Stimulated activated CD4-positive, alpha-beta T cell treated with anti-CD3 and anti-CD28 coated beads, Interleukin-15, amount 100 ng/mL, for 48 hours (primary cell): ENCODE measurements around the gene INMT.
A peak's percentile ranks its signal among the peaks of the same experiment; 100 is the strongest.

Experiments
- DNase-seq, 2 donors: peaks; one replicate each; pipeline ENCODE4 v3.0.0-alpha.2; 2020; ENCODE audit warnings: low read depth in 2 of 2

INMT gene

DNA sequence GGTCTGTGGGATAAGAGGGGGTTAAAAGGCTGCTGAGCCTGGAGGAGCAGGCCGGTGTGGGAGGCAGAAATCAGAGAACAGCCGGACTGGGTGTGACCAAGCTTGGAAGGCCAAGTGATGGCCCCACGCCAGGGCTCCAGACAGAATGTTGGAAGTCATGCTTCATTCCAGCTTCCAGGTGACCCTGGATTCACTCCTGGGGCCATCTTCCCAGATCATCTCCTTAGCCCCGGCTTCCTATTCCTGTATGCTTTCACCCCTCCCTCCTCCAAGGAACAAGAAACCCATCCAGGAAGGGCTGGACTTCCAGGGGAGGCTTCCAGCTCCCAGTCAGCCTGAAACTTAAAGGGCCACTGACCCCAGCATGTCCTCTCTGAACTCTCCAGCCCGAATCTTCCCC is 1.0 kb downstream of the INMT start:
- no peak for DNase-seq

DNA sequence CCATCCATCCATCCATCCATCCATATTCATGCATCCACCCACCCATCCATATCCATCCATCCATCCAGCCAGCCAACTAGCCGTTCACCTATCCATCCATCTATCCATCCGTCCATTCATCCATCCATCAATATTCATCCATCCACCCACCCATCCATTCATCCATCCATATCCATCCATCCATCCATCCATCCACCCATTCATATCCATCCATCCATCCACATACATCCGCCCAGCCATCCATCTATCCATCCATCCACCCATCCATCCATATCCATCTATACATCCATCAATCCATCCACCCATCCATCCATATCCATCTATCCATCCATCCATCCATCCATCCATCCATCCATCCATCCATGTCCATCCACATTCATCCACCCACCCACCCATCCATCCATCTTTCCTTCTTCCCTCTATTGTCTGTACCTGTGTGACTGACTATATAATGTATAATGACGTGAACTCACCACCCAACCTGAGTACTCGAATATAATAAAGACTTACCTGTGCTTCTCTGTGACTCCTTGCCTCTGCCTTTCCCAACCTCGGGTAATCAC is 2.5 kb downstream of the INMT start:
- DNase-seq = no peak

DNA sequence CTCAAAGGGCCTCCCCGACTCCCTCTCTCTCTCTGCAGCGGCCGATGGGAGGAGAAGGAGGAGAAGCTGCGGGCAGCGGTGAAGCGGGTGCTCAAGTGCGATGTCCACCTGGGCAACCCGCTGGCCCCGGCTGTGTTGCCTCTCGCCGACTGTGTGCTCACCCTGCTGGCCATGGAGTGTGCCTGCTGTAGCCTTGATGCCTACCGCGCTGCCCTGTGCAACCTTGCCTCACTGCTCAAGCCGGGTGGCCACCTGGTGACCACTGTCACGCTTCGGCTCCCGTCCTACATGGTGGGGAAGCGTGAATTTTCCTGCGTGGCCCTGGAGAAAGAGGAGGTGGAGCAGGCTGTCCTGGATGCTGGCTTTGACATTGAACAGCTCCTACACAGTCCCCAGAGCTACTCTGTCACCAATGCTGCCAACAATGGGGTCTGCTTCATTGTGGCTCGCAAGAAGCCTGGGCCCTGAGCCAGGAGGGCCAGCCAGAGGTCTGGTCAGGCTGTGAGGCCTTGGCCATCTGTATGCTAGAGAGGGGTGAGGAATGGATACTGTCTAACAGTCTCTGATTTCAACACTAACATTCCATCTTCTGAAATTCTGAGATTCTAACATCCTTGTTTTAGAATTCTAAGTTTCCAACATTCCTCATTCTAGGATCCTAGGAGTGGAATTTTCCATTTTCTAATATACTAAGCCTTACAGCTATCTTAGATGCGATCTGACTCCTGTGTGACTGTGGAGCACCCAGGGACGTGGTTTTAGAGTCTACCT is 3.6 kb downstream of the INMT start:
- DNase-seq = no peak

GRCh38 chr7:30757342-30757692 is 5.4 kb downstream of the INMT start:
- DNase-seq = no peak

GRCh38 chr7:30760514-30761213 is 8.7 kb downstream of the INMT start:
- DNase-seq = no peak

DNA sequence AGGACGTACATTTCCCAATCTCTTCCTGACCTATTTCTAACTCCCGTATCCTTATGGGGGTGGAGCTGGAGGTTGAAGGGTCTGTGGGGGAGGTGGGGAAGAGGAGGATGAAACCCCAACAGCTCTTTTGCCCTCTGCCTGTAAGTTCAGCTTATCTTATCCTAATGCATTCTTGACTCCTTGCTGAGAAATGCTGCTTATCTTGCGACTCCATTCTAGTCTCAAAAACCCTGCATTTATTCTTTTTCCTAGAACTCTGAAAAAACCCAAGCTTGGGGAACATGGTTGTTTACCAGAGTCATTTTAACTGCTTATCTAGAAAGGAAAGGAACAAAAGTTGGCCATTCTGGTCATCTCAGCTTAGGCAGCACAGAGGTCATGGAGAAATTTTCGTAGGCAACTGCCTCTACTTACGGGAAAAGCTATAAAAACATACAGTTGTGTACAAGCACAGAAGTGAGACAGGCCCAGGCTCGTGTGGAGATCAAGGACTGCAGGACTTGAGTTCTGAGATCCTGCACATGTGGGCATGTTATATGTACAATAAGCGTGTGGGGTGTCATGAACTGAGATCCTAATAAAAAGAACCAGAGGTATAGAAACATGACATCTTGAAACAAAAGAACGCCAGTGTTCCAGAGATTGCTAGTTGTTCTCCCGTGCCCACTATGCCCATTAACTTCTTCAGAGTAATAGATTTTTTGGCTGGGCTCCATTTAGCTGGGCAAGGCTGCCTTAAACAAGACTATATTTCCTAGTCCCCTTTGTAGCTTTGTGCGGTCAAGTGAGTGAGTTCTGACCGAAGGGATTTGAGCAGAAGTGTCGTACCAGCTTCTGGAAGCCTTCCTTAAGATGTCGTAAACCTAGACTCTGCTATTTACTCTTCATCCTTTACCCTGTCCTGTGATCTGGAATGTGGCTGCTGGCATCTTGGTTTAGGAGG is 9.6 kb downstream of the INMT start:
- no peak for DNase-seq

- DNase-seq = no peak
These were observed 12.4 kb downstream of the INMT start for GRCh38 chr7:30764030-30764975.

DNA sequence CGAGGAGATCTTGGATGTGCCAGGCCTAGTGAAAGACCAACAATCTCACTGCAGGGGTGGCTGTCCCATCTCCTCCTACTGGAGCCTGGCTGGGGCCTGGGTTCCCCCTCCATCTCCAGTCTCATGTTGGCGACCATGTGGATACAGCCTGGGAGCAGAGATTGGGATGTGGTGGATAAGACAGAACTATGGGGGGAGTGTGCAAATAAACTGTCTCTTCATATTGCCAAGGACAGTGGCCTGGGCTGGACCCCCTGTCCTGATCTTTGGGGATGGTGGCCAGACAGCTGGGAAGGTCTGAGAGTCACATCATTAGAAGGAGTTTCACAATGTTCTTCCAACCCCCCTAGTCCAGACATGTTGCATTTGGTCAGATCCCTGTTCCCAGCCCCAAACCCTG is 13.5 kb downstream of the INMT start:
- no peak for DNase-seq

- DNase-seq = no peak
These were observed 18.9 kb downstream of the INMT start for GRCh38 chr7:30770845-30771173.

- peak; percentile 47 to 68 for DNase-seq
These were observed 19.4 kb downstream of the INMT start, which contains the start of gene MINDY4 for GRCh38 chr7:30771174-30771879. TSS of gene MINDY4 (plus strand) at chr7:30771417. CDS start at chr7:30771494, 77 bp downstream.

GRCh38 chr7:30771880-30772425 is 20.0 kb downstream of the INMT start:
- DNase-seq = peak in 1 of 2 donors; percentile 9

- DNase-seq = no peak
These were observed 21.0 kb downstream of the INMT start for GRCh38 chr7:30772984-30773383.

- no peak for DNase-seq
These were observed 24.1 kb downstream of the INMT start for GRCh38 chr7:30775992-30776391.

GRCh38 chr7:30776971-30777370 is 25.0 kb downstream of the INMT start:
- no peak for DNase-seq

GRCh38 chr7:30778255-30779025 is 26.5 kb downstream of the INMT start:
- DNase-seq = no peak

DNA sequence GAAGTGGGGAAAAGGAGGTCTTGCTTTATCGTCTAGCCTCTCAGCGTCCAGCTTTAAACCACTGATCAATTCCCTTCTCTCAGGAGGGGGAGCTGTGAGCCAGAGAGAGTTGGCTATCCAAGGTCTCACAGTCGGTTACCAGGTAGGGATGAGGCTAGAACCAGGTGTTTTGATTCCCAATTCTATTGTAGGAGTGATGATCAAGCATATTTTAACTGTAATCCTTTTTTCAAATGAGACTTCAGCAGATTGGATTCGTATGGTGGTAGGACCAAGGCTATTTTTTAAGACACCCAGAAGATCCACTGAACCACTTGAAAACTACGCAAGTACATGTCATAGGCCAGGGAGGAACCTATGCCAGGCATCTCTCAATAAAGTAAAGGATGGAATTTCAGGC is 27.6 kb downstream of the INMT start:
- no peak for DNase-seq

- no peak for DNase-seq
These were observed 29.0 kb downstream of the INMT start for GRCh38 chr7:30780941-30781340.

DNA sequence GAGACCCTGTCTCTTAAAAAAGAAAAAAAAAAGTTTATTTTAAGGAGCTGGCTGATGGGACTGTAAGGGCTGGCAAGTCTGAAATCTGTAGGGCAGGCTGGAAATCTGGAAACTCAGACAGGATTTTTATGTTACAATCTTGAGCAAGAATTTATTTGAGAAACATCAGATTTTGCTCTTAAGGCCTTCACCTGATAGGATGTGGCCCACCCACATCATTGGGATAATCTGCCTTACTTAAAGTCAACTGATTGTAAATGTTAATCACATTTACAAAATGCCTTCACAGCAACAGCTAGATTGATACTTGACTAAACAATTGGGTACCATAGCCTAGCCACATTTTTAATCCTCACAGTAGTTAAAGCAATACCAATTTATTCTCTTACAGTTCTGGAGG is 30.8 kb downstream of the INMT start:
- no peak for DNase-seq

- DNase-seq = no peak
These were observed 33.9 kb downstream of the INMT start for GRCh38 chr7:30785786-30786185.
